ENCODE measurements around the gene L1CAM. TPM values are rescaled to one million over a fixed set of nuclear protein-coding genes. Genes with fewer than 3 reads are reported as not detected.

The L1CAM gene
- total RNA-seq, 1 experiment from 2014 or later: 12.7 TPM

DNA sequence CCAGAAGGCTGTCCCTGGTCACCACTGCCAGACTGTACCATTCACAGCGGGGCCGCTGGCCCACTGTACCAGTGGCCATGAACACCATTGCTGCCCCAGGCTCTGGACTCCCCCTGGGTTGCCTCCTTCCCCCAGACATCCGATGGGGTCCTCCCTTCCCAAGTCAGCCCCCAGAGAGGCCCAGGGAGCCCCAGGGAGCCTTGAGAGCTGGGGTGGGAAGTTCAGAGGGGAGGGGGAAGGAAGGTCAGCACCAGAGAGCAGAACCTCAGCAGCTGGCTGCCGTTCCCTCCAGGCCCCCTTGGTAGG, 40.5 kb upstream of the L1CAM start:
- Mint-ChIP-seq H3K36me3 (ENCODE audit: insufficient read depth, unreplicated experiment) (peaks cover 32% of the 10 kb centered on the region), H3K4me1 (ENCODE audit: low read depth, unreplicated experiment) (no peaks in the 10 kb centered on the region), H3K27ac (ENCODE audit: unreplicated experiment) (no peak overlapping the region), H3K27me3 (ENCODE audit: insufficient read depth, unreplicated experiment) (no peaks in the 10 kb centered on the region), H3K9me3 (ENCODE audit: unreplicated experiment) (no peaks in the 10 kb centered on the region), H3K4me3 (ENCODE audit: unreplicated experiment) (peak overlapping the region; percentile 64)
- POLR2A ChIA-PET: interaction anchor here (0.6 to 1.0 kb wide), 2 partner anchors 8 to 19 kb away, joined by 3 to 4 read pairs; partner anchors contain the start of gene NAA10
- no TSS peak for BruUV-seq (replicated peaks)
- intact Hi-C loops (cut with micrococcal nuclease; ENCODE audit: unreplicated experiment): loop anchor here (10.0 kb wide), 1 partner anchor 132 kb away; the partner anchor contains the start of genes IDH3G and SSR4
- TF ChIP-seq, protein P1, sequence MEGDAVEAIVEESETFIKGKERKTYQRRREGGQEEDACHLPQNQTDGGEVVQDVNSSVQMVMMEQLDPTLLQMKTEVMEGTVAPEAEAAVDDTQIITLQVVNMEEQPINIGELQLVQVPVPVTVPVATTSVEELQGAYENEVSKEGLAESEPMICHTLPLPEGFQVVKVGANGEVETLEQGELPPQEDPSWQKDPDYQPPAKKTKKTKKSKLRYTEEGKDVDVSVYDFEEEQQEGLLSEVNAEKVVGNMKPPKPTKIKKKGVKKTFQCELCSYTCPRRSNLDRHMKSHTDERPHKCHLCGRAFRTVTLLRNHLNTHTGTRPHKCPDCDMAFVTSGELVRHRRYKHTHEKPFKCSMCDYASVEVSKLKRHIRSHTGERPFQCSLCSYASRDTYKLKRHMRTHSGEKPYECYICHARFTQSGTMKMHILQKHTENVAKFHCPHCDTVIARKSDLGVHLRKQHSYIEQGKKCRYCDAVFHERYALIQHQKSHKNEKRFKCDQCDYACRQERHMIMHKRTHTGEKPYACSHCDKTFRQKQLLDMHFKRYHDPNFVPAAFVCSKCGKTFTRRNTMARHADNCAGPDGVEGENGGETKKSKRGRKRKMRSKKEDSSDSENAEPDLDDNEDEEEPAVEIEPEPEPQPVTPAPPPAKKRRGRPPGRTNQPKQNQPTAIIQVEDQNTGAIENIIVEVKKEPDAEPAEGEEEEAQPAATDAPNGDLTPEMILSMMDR (IDR thresholded peaks at IDR 0.05; ENCODE audit: insufficient read depth in 1 of 2, low read depth in 1 of 2, low read length in 1 of 2, severe bottlenecking in 1 of 2, unreplicated experiment in 1 of 2): no peak
- Histone ChIP-seq H3K4me3 (ENCODE audit: low read depth, low read length) (no peak overlapping the region; the same call in 1 of the 2 replicates), H3K4me1 (peaks cover 8% of the 10 kb centered on the region; the same call in 1 of the 2 replicates), H3K27me3 (replicated peaks; ENCODE audit: control insufficient read depth, insufficient read depth, low read length) (no peaks in the 10 kb centered on the region), H3K9me3 (no peaks in the 10 kb centered on the region), H3K36me3 (ENCODE audit: control insufficient read depth, insufficient read depth, low read length) (no peaks in the 10 kb centered on the region)
- CTCF ChIA-PET: interaction anchor here (5.0 kb wide), 1 partner anchor 21 kb away, joined by 37 read pairs; no protein-coding TSS in a partner anchor
- no peak for DNase-seq

DNA sequence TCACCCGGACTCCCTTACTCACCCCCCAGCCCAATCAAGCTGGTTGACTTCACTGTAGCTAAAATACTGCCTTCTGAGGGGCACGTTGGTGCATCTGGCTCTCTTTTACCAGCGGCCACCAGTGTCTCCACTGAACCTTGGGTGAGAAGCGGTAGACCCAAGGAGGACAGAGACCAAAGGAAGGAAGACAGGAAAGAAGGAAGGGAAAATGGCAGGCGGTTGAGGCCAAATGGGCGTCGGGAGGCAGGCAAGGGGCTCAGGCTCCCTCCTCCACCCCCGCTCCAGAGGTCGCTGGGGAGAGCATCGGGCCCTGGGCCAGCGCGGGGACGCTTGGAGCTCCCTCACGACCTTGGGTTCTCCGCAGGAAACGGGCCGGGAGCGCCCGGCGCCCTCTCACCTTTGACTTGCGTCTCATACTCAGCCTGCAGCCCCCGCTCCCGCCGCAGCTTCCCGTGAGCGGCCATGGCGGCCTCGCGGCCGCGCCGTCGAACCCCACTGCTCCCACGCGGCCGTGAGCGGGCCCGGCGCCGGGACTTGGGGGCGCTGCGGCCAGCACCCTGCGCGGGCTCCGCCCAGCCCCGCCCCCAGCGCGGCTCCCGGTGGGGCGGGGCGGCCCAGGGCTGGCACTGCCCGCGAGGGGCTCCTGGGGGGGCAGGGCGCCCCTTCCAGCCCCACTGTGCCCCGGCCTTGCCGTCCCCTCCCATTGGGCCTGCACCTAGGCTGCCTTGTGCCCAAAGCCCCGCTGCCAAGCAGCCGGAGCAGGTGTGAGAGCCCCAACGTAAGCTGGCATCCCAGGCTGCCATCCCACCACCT, 40.0 kb upstream of the L1CAM start, which contains the start of gene ARHGAP4:
Gene ARHGAP4, minus strand, starts transcription at position 526 of the 813 bp plus-strand sequence. Its CDS starts 62 bp downstream, at position 464.
- BruUV-seq (replicated peaks): no TSS peak
- no peaks in the 10 kb centered on the region for H3K36me3 ChIP-seq (ENCODE audit: control insufficient read depth, insufficient read depth, low read length)
- H3K4me1 ChIP-seq: peaks cover 8% of the 10 kb centered on the region; the same call in 1 of the 2 replicates
- ChIA-PET POLR2A (interaction anchor here (0.6 to 1.0 kb wide), 2 partner anchors 9 to 19 kb away, joined by 3 to 4 read pairs; partner anchors contain the start of gene NAA10), CTCF (interaction anchor here (5.0 kb wide), 1 partner anchor 22 kb away, joined by 37 read pairs; no protein-coding TSS in a partner anchor)
- H3K4me3 ChIP-seq (ENCODE audit: low read depth, low read length): peak within 1 kb of the TSS; percentile 42
- H3K27ac Mint-ChIP-seq (ENCODE audit: unreplicated experiment): peak within 1 kb of the TSS; percentile 73
- intact Hi-C loops (cut with micrococcal nuclease; ENCODE audit: unreplicated experiment): loop anchor here (10.0 kb wide), 1 partner anchor 131 kb away; the partner anchor contains the start of genes IDH3G and SSR4
- no peaks in the 10 kb centered on the region for H3K4me1 Mint-ChIP-seq (ENCODE audit: low read depth, unreplicated experiment)
- peak within 1 kb of the TSS; percentile 74 for H3K4me3 Mint-ChIP-seq (ENCODE audit: unreplicated experiment)
- DNase-seq: no peak
- H3K36me3 Mint-ChIP-seq (ENCODE audit: insufficient read depth, unreplicated experiment): peaks cover 27% of the 10 kb centered on the region
- TF ChIP-seq, protein P1 (IDR thresholded peaks at IDR 0.05; ENCODE audit: insufficient read depth in 1 of 2, low read depth in 1 of 2, low read length in 1 of 2, severe bottlenecking in 1 of 2, unreplicated experiment in 1 of 2): no peak
- no peaks in the 10 kb centered on the region for H3K27me3 ChIP-seq (replicated peaks; ENCODE audit: control insufficient read depth, insufficient read depth, low read length)
- no peaks in the 10 kb centered on the region for H3K9me3 Mint-ChIP-seq (ENCODE audit: unreplicated experiment)
- no peaks in the 10 kb centered on the region for H3K27me3 Mint-ChIP-seq (ENCODE audit: insufficient read depth, unreplicated experiment)
- no peaks in the 10 kb centered on the region for H3K9me3 ChIP-seq

DNA sequence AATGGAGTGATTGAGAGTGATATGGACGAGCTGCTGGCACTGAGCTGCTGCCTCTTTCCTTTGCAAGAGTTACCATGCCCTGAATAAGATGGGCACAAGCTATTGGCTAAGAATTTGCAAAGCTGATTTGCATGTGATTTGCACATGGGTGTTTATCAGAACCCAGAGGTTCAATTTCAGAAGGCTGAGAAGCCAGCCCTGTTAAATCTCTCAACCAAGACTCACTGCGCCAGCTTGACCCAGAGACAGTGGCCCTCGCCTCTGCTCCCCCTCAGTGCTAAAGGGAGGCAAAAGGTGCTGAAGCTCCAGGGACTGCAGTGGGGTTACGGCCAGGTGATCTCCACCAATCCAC, 39.4 kb upstream of the L1CAM start:
- H3K36me3 ChIP-seq (ENCODE audit: control insufficient read depth, insufficient read depth, low read length): no peaks in the 10 kb centered on the region

More for the DNA sequence above, 39.4 kb upstream of the L1CAM start:
- TF ChIP-seq, protein P1 (IDR thresholded peaks at IDR 0.05; ENCODE audit: insufficient read depth in 1 of 2, low read depth in 1 of 2, low read length in 1 of 2, severe bottlenecking in 1 of 2, unreplicated experiment in 1 of 2): no peak
- Mint-ChIP-seq H3K27me3 (ENCODE audit: insufficient read depth, unreplicated experiment) (no peaks in the 10 kb centered on the region), H3K4me1 (ENCODE audit: low read depth, unreplicated experiment) (no peaks in the 10 kb centered on the region), H3K4me3 (ENCODE audit: unreplicated experiment) (peak overlapping the region; percentile 74), H3K36me3 (ENCODE audit: insufficient read depth, unreplicated experiment) (peaks cover 27% of the 10 kb centered on the region), H3K9me3 (ENCODE audit: unreplicated experiment) (no peaks in the 10 kb centered on the region), H3K27ac (ENCODE audit: unreplicated experiment) (no peak overlapping the region)
- BruUV-seq (replicated peaks): TSS peak; percentile 11
- intact Hi-C loops (cut with micrococcal nuclease; ENCODE audit: unreplicated experiment): loop anchor here (10.0 kb wide), 1 partner anchor 131 kb away; the partner anchor contains the start of genes IDH3G and SSR4
- H3K4me3 ChIP-seq (ENCODE audit: low read depth, low read length): peak overlapping the region; percentile 36
- no peaks in the 10 kb centered on the region for H3K27me3 ChIP-seq (replicated peaks; ENCODE audit: control insufficient read depth, insufficient read depth, low read length)
- peaks cover 8% of the 10 kb centered on the region; the same call in 1 of the 2 replicates for H3K4me1 ChIP-seq
- no peak for DNase-seq
- H3K9me3 ChIP-seq: no peaks in the 10 kb centered on the region
- POLR2A ChIA-PET: interaction anchor here (1.0 kb wide), 1 partner anchor 10 kb away, joined by 3 read pairs; the partner anchor contains the start of gene NAA10
- CTCF ChIA-PET: interaction anchor here (5.0 kb wide), 1 partner anchor 22 kb away, joined by 37 read pairs; no protein-coding TSS in a partner anchor
